Measurements from ENCODE around the gene DDR2.

GRCh38 chr1:162725301-162725837, 93.1 kb downstream of the DDR2 start:
- TF ChIP-seq GATA1 (IDR thresholded peaks at IDR 0.05; ENCODE audit: low read depth, low read length) = no peak
- TF ChIP-seq POLR2A (IDR thresholded peaks at IDR 0.05; ENCODE audit: low read length) = no peak

All from erythroblast (primary cell).